HL-60/S4 (cell line): ENCODE results near the gene MAGI1.

Experiments
- in situ Hi-C: fragments of 300-500 bp; cut with MboI; formaldehyde crosslinking; loops from 2 replicates; pipeline ENCODE4 v1.14.3; 2022; ENCODE audit warnings: low sequenced_read_pairs

Gene MAGI1

DNA sequence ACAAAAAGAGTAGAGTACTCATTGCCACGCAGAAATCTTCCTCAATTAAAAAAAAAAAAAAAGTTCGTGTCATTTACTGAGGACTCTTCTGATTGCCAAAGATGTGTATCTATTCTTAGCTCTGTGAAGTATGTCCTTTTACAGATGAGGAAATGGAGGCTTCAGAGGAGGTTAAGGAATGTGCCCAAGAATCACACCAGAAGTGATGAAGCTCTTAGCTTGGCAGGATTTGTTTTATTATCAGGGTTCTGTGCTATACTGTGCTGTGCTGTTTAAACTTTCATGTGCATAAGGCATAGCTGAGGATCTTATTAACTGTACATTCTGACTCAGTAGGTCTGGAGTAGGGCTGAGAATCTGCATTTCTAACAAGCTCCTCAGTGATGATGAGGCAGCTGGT, 685.8 kb downstream of the MAGI1 start:
- in situ Hi-C loops = no loop called here

GRCh38 chr3:65351753-65352152, 687.0 kb downstream of the MAGI1 start:
- in situ Hi-C loops = no loop called here

GRCh38 chr3:65350801-65351476, 687.8 kb downstream of the MAGI1 start:
- in situ Hi-C loops = no loop called here

DNA sequence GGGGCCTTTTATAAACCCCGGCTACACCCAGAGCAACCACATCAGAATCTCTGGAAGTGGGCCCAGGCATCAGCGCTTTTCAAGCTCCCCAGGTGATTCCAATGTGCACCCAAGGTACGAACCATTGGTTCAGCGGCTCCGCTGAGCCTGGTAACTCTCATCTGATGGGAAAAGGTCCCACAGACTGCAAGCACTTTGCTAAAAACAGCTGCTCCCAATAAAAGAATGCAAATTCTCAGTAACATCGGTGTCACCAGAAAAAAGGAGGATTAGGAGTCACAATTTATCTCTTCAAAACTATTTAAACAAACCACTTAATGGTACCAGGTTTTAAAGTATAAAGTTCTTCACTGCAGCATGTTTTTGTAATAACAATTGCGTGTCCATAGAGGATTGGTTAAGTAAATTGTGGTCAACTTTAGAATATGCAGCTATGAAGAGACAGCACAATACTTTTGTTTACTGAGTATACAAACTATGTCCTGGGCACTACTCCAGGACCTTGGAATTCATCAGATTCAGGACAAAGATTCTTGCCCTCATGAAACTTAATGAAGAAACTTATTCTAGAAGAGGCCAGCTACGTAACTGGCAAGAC, 690.2 kb downstream of the MAGI1 start:
- in situ Hi-C loops = no loop called here

GRCh38 chr3:65347166-65347565, 691.6 kb downstream of the MAGI1 start:
- in situ Hi-C loops = no loop called here

GRCh38 chr3:65344846-65345245, 693.9 kb downstream of the MAGI1 start:
- in situ Hi-C loops = no loop called here

DNA sequence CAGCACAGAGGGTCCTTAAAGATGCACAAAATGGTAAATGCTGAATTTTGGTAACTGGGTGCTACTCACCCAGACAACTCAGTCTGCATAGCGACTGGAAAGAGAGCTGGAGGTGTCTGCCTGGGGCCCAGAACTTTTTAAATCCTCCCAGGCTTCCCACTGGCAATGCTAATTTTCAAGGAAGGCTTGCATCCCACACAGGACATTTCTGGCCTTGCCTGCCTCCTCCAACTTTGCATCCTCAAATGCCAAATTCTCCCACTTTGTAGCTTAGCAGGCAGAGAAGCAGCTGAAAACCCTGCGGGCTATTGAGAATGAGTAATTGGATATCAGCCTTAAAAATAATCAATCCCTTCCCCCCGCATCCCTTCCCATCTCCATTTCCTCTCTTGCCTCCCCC, 694.3 kb downstream of the MAGI1 start:
- in situ Hi-C loops = no loop called here

- in situ Hi-C loops = no loop called here
These were observed 695.0 kb downstream of the MAGI1 start for GRCh38 chr3:65343736-65344135.

GRCh38 chr3:65343026-65343425, 695.7 kb downstream of the MAGI1 start:
- in situ Hi-C loops = no loop called here

DNA sequence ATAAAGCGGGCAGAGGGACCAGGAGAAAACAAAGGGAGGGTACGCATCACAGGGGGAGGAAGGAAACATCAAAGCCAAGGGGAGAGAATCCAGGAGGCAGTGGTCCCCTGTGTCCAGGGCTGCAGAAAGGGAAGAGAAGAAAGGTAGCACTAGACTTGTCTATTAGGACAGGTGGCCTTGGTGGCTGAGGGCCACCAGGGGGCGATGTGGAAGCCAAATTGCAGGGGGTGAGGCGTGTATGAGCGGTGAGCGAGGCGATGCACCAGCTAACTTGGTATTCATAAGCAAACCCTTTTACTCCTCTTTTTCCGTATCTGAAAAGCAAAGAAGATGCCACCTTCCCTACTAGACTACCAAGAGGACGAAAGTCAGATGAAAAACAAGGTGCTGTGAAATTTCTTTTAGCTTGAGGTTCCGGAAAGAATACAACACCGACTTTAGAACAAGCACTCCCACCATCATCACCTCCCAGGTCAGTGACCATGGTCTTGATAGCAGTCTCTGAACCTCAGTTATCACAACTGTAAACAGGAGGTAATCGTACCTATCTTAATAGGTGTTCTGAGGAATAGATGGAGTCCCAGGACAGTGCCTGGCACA, 696.5 kb downstream of the MAGI1 start:
- in situ Hi-C loops = no loop called here

- in situ Hi-C loops = no loop called here
These were observed 699.5 kb downstream of the MAGI1 start for GRCh38 chr3:65339192-65339740.

- in situ Hi-C loops = no loop called here
These were observed 700.1 kb downstream of the MAGI1 start for GRCh38 chr3:65338571-65338970.

DNA sequence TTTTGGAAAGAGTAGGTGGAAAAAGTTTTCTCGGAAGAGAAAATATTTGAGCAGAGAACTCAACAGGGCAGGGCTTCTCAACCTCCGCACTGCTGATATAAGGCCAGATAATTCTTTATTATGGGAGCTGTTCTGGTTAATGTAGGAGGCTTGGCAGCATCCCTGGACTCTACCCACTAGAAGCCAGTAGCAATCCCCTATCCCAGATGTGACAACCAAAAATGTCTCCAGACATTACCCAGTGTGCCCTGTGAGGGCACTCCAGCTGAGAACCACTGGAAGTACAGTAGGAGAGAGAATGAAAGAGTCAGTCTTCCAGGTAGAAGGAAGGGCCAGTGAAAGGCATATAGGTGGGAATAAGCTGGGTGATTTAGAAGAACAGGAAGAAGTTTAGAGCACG, 703.1 kb downstream of the MAGI1 start:
- in situ Hi-C loops = no loop called here

DNA sequence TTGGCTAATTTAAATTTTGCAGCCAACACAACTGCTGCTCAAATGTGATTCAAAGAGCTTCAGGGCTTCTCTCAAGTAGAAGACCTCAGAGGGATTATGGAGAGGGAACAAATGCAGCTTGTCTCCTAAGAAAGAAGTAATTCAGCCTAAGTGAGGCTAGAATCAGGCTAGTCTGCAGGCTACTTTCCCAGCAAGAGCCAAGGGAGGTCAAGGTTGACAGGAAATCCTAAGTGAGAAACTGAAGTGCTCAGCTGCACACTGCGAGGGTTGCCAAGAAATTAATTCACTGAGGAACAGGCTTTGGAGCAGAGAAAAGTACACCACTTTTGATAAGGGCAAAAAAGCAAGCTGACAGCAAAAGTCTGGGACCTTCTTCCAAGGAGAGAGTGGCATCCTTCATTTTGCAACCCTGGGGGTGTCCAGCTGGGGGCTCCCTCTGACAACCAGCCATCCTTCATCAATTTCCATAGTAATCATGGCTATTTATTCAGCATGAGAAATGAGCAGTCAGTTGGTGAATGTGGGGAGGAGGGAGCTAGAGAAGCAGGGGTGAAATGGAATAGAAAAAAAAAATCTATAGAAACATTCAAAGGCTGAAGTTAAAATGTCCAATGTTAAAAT, 704.6 kb downstream of the MAGI1 start:
- in situ Hi-C loops = no loop called here

DNA sequence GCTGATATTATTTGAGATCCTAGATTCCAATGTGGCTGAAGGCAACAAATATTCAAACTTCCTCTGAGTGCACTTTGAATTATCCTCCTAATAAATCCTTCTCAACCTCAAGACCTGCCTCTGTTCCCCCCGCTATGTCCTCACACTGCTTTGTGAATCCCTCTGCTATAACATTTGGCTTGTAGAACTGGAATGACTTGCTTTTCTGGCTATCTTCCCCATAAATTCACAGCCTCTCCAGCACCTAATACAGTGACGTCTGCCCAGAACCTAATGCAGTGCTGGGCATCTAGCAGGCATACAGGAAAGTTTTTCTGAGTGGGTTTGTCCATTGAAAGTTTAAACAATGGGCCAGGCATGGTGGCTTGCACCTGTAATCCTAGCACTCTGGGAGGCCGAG, 707.0 kb downstream of the MAGI1 start:
- in situ Hi-C loops = no loop called here

GRCh38 chr3:65330072-65330471, 708.6 kb downstream of the MAGI1 start:
- in situ Hi-C loops = no loop called here

DNA sequence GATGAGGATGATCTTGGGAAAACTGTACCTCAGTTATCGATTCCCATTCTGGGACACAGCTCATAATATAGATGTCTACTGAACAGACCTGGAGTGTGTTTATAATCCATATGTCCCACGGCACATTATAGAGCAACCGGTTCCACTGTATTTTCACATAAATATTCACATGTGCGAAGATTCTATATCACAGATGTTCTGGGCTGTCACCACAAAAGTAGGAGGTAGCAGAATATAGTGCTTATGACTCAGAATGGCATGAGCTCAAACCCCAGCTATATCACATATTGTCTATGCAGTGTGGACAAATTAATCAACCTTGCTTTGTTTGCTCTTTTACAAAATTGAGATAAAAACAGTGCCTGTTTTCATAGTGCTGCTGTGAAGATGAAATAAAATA, 710.6 kb downstream of the MAGI1 start:
- in situ Hi-C loops = no loop called here

DNA sequence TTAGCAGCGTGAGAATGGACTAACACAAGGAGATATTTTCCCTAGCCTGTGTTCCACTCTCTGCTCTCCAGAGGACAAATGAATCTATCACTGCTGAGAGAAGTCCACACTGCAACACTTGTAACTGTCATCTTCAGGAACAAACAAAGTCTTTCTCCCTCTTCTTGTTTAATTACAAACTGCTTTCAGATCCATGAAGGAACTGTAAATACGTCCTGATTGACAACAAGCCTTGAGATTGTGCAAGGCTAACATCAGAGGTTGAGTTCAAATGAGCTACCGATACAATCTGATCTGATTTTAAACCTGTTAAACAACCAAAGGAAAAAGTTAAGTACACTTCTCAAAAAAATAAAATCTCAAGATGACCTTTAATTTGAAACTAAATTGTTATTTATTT, 712.1 kb downstream of the MAGI1 start:
- in situ Hi-C loops = no loop called here

DNA sequence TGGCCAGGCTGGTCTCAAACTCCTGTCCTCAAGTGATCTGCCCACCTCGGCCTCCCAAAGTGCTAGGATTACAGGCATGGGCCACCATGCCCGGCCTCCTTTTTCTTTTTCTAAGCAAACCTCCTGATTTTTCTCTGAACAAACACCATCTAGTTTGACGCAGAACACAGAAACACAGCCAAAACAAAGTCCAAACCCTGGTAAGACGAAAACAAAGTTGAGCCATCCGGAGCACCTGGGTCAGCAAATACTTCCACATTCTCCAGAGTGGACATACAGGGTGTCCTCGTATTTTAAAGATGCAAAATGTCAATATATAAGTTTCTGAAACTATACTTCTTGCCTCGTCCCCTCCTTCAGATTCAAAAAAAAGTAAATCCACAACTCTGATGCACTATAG, 715.8 kb downstream of the MAGI1 start:
- in situ Hi-C loops = no loop called here

DNA sequence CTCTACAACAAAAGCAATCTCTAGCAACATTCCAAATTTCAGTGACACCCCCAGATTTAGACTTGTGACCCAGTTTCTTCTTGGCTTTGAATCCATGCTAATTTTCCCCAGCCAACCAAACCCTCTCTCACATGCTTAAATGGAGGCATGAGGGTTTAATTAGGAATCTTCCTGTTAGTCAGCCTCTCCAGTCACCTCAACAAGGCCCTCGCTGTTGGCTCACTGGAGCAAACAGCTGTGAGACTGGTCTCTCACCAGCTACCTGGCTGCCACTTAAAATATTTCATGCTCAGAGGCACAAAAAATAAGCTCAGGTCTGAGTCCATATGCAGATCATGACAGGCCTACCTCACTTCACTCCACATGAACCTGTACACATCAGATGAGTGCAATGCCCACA, 720.5 kb downstream of the MAGI1 start:
- in situ Hi-C loops = no loop called here

GRCh38 chr3:65314916-65315315, 723.8 kb downstream of the MAGI1 start:
- in situ Hi-C loops = no loop called here

DNA sequence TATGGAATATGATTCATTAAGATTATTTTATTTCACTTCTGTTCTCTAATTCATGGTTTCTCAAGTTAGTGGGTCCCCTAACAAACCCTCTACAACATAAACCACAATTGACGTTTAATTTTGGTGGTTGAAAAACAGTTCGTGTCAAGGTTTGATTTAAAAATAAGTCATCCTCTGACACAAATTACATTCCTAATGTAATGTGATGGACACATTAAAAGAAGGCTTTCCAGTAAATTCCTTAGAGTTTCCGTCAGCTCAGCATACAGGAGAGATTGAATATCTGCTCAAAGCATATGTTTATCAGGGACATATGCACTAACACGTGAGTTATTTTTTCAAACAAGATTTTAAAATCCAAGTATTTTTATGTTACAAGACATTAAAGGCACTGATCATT, 724.4 kb downstream of the MAGI1 start:
- in situ Hi-C loops = no loop called here
